GM12878 (cell line): ENCODE results near the gene TATDN3. TPM values are rescaled to one million over a fixed set of nuclear protein-coding genes. Genes with fewer than 3 reads are reported as not detected.

Experiments
- ATAC-seq: fragments of 200-7000 bp; cut with Tn5 transposase; 3 replicates; pipeline ENCODE4 v1.9.1; 2020; ENCODE audit warnings: mild to moderate bottlenecking, moderate library complexity
- BruUV-seq: library from RNA; stranded (reverse); fragments of 400-500 nt; replicated peaks from 2 replicates; lab custom pipeline; 2021; lab: Mats Ljungman, UMichigan
- CTCF ChIA-PET: fragments of 300-600 bp; sonication (Branson Sonifier 250); formaldehyde crosslinking; extraction: SDS; loops from one replicate; lab custom pipeline; 2021; ENCODE audit warnings: inconsistent platforms; lab: Yijun Ruan, JAX
- POLR2A ChIA-PET: fragments of 350-600 bp; formaldehyde crosslinking; extraction: SDS; loops from one replicate; lab custom pipeline; 2021; ENCODE audit warnings: inconsistent platforms; lab: Charles Lee
- RAD21 ChIA-PET: fragments of 300-600 bp; sonication (Branson Sonifier 250); formaldehyde crosslinking; loops from one replicate; lab custom pipeline; 2023; ENCODE audit warnings: antibody characterized with exemption; ENCODE audit not compliant: unreplicated experiment; lab: Charles Lee
- SMC1A ChIA-PET: fragments of 300-600 bp; sonication (Branson Sonifier 250); formaldehyde crosslinking; loops from one replicate; lab custom pipeline; 2023; ENCODE audit not compliant: unreplicated experiment, uncharacterized antibody; lab: Charles Lee
- DNase-seq: peaks from one replicate; pipeline ENCODE4 v3.0.0-alpha.2; 2011; ENCODE audit warnings: low read depth, low spot score
- FAIRE-seq: peaks from 3 replicates; lab custom pipeline; 2011; peaks lifted over from hg19 to GRCh38; lab: Jason Lieb, UNC
- H2AFZ ChIP-seq: 2 replicates; pipeline ENCODE4 v1.6.0; 2011; ENCODE audit warnings: low read depth, low read length, control low read depth; ENCODE audit not compliant: control insufficient read depth
- H3K27ac ChIP-seq: 2 replicates; pipeline ENCODE4 v1.5.1; 2011; ENCODE audit warnings: control low read depth; ENCODE audit not compliant: control insufficient read depth, insufficient read depth
- H3K27me3 ChIP-seq, 2 experiments: replicated peaks in 1 of 2; 2 replicates each; pipeline versions ENCODE4 v1.6.0 to v1.6.1; 2011; ENCODE audit warnings: low read length in 1 of 2; ENCODE audit not compliant: control insufficient read depth in 2 of 2, insufficient read depth in 2 of 2
- H3K36me3 ChIP-seq, 2 experiments: 2 replicates each; pipeline ENCODE4 v1.5.1; 2011; ENCODE audit warnings: low read length in 1 of 2; ENCODE audit not compliant: control insufficient read depth in 2 of 2, insufficient read depth in 2 of 2
- H3K4me1 ChIP-seq: 2 replicates; pipeline ENCODE4 v1.6.1; 2011; ENCODE audit warnings: mild to moderate bottlenecking, low read length, moderate library complexity, mixed read lengths; ENCODE audit not compliant: control insufficient read depth, insufficient read depth
- H3K4me2 ChIP-seq: 2 replicates; pipeline ENCODE4 v1.6.0; 2011; ENCODE audit warnings: control low read depth; ENCODE audit not compliant: control insufficient read depth, insufficient read depth
- H3K4me3 ChIP-seq: fragments of 200-600 bp; sonication (generic); 2 replicates; pipeline ENCODE4 v1.5.1; 2016
- H3K79me2 ChIP-seq: 2 replicates; pipeline ENCODE4 v1.6.0; 2011; ENCODE audit warnings: low read length; ENCODE audit not compliant: control insufficient read depth, insufficient read depth
- H3K9ac ChIP-seq: 2 replicates; pipeline ENCODE4 v1.8.0; 2011; ENCODE audit warnings: low read length, control low read depth, mixed read lengths; ENCODE audit not compliant: control insufficient read depth, insufficient read depth
- H3K9me3 ChIP-seq: replicated peaks from 3 replicates; pipeline ENCODE4 v1.5.1; 2011; ENCODE audit warnings: mild to moderate bottlenecking, low read length; ENCODE audit not compliant: control insufficient read depth, insufficient read depth
- H4K20me1 ChIP-seq: 2 replicates; pipeline ENCODE4 v1.6.0; 2011; ENCODE audit not compliant: control insufficient read depth, insufficient read depth
- FOS ChIP-seq: IDR thresholded peaks from 3 replicates; pipeline ENCODE4 v1.6.1; 2011; ENCODE audit warnings: borderline replicate concordance; ENCODE audit not compliant: insufficient read length; ENCODE audit errors: extremely low read depth
- MYC ChIP-seq: IDR thresholded peaks from 2 replicates; pipeline ENCODE4 v1.6.1; 2011; ENCODE audit warnings: mild to moderate bottlenecking, low read length, moderate library complexity, inconsistent platforms; ENCODE audit not compliant: insufficient read depth, insufficient replicate concordance, insufficient read length, severe bottlenecking
- NKRF ChIP-seq: fragments of 450-650 bp; conservative IDR thresholded peaks from 2 replicates; pipeline ENCODE4 v1.6.1; 2017; ENCODE audit warnings: mild to moderate bottlenecking, moderate library complexity
- PRDM15 ChIP-seq: fragments of 450-650 bp; formaldehyde crosslinking; IDR thresholded peaks from 2 replicates; pipeline ENCODE4 v1.4.0; 2020; ENCODE audit warnings: mild to moderate bottlenecking, moderate library complexity
- RBBP5 ChIP-seq: fragments of 200-600 bp; sonication (generic); conservative IDR thresholded peaks from 2 replicates; pipeline ENCODE4 v1.6.1; 2016
- SUPT20H ChIP-seq: IDR thresholded peaks from 2 replicates; pipeline ENCODE4 v1.6.1; 2011; ENCODE audit warnings: low read depth, mild to moderate bottlenecking, low read length, moderate library complexity, borderline replicate concordance; ENCODE audit not compliant: control insufficient read depth
- SUZ12 ChIP-seq: fragments of 200-600 bp; sonication (generic); IDR thresholded peaks from one replicate; pipeline ENCODE4 v1.6.1; 2018; ENCODE audit warnings: antibody characterized with exemption, mild to moderate bottlenecking; ENCODE audit not compliant: unreplicated experiment
- WGBS: methylation state at CpG from one replicate; pipeline ENCODE4 v1.1.6; 2016; ENCODE audit warnings: low lambda C conversion rate; ENCODE audit not compliant: insufficient replicate concordance, insufficient coverage; ENCODE audit errors: missing lambda C conversion rate; 5-methylcytosine and 5-hydroxymethylcytosine counted together
- in situ Hi-C: fragments of 300-500 bp; cut with MboI; formaldehyde crosslinking; loops from 9 replicates; pipeline ENCODE4 v1.14.3; 2018; ENCODE audit warnings: mixed read lengths
- intact Hi-C: fragments of 100-400 bp; cut with micrococcal nuclease; formaldehyde crosslinking; loops from one replicate; pipeline ENCODE4 v1.14.2; 2022; ENCODE audit not compliant: unreplicated experiment
- polyA plus RNA-seq, 11 experiments: library from polyadenylated mRNA; depleted of rRNA in 4 of 11; unstranded in 6 of 11; stranded (reverse) in 5 of 11; fragments of >200 nt; fragmentation: Nextera tagmentation in 4 of 11; fragmentation: Illumina TruSeq in 1 of 11; extraction: Ambion mirVana in 4 of 11; extraction: Trizol in 1 of 11; gene quantifications; 1 replicate in 1 of 11; 2 replicates in 10 of 11; pipeline versions ENCODE4 v1.2.1 to v1.2.3, GENCODE V29; 2011 to 2016; ENCODE audit warnings: inconsistent platforms in 2 of 11, missing spikeins in 2 of 11, low read depth in 1 of 11
- total RNA-seq, 4 experiments: library from RNA; depleted of rRNA in 3 of 4; stranded (reverse); fragments of >200 nt in 3 of 4; fragmentation: Illumina TruSeq in 1 of 4; extraction: Trizol in 1 of 4; gene quantifications; 2 replicates each; pipeline versions ENCODE4 v1.2.1 to v1.2.3, GENCODE V29; 2013 to 2021
- TF ChIP-seq, protein P1 (sequence below): fragments of 450-650 bp; formaldehyde crosslinking; IDR thresholded peaks from 2 replicates; pipeline ENCODE4 v1.5.0; 2022; ENCODE audit warnings: mild to moderate bottlenecking, missing genetic modification characterization

TATDN3 gene
- total and polyA plus RNA-seq, 10 of the 15 experiments (the other 5 are each of a cell fraction or from before 2014, with no cell fraction given) = 15.5 to 40.0 (median 22.7) TPM

GRCh38 chr1:212775241-212775640 lies 16.5 kb upstream of the TATDN3 start (continued):
- TF ChIP-seq PRDM15 (no peak), FOS (no peak), SUZ12 (no peak), RBBP5 (no peak)

DNA sequence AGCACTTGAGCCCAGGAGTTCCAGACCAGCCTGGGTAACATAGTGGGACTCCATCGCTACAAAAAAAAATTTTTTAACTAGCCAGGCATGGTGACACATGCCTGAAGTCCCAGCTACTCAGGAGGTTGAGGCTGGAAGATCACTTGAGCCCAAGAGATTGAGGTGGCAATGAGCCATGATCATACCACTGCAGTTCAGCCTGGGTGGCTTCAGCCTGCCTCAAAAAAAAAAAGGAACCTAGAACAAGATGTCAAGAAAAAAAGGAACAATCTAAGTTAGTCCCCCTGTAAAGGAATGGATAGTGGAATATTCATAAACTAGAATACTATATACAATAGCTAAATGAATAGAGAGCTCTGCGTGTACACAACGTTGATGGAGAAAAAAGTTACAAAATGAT lies 14.5 kb upstream of the TATDN3 start:
- intact Hi-C loops (no loop called here), in situ Hi-C loops (no loop called here)
- H2AFZ ChIP-seq = no peak overlapping the region
- BruUV-seq = no TSS peak
- ATAC-seq (no peak), FAIRE-seq (peak; percentile 62), DNase-seq (no peak)
- H3K27ac ChIP-seq = no peak overlapping the region
- no peaks in the 10 kb centered on the region; a peak in 1 of 4 replicates for H3K36me3 ChIP-seq
- H3K4me1 ChIP-seq = peaks cover 10% of the 10 kb centered on the region; the same call in 1 of the 2 replicates
- ChIA-PET POLR2A (interaction anchor here (1.0 kb wide), 1 partner anchor 9 kb away, joined by 3 read pairs; no protein-coding TSS in a partner anchor), RAD21 (interaction anchor here (0.9 to 1.7 kb wide), 9 partner anchors 14 to 321 kb away, joined by 3 to 6 read pairs (median 3); partner anchors contain the start of gene NSL1), CTCF (interaction anchor here (0.6 to 2.9 kb wide), 15 partner anchors 13 to 321 kb away, joined by 3 to 23 read pairs (median 4); no protein-coding TSS in a partner anchor), SMC1A (interaction anchor here (0.7 to 2.1 kb wide), 15 partner anchors 8 to 321 kb away, joined by 3 to 11 read pairs (median 4); no protein-coding TSS in a partner anchor)
- H3K4me3 ChIP-seq = no peak overlapping the region
- no peaks in the 10 kb centered on the region for H3K27me3 ChIP-seq
- TF ChIP-seq NKRF (no peak), MYC (no peak), FOS (no peak), SUPT20H (no peak)
- TF ChIP-seq, protein P1, sequence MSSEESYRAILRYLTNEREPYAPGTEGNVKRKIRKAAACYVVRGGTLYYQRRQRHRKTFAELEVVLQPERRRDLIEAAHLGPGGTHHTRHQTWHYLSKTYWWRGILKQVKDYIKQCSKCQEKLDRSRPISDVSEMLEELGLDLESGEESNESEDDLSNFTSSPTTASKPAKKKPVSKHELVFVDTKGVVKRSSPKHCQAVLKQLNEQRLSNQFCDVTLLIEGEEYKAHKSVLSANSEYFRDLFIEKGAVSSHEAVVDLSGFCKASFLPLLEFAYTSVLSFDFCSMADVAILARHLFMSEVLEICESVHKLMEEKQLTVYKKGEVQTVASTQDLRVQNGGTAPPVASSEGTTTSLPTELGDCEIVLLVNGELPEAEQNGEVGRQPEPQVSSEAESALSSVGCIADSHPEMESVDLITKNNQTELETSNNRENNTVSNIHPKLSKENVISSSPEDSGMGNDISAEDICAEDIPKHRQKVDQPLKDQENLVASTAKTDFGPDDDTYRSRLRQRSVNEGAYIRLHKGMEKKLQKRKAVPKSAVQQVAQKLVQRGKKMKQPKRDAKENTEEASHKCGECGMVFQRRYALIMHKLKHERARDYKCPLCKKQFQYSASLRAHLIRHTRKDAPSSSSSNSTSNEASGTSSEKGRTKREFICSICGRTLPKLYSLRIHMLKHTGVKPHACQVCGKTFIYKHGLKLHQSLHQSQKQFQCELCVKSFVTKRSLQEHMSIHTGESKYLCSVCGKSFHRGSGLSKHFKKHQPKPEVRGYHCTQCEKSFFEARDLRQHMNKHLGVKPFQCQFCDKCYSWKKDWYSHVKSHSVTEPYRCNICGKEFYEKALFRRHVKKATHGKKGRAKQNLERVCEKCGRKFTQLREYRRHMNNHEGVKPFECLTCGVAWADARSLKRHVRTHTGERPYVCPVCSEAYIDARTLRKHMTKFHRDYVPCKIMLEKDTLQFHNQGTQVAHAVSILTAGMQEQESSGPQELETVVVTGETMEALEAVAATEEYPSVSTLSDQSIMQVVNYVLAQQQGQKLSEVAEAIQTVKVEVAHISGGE (CRISPR knock-in tag) = no peak
- H3K4me2 ChIP-seq = no peak overlapping the region
- H3K9me3 ChIP-seq = no peaks in the 10 kb centered on the region; the same call in 2 of the 3 replicates
- H3K9ac ChIP-seq = no peak overlapping the region
- no peaks in the 10 kb centered on the region for H4K20me1 ChIP-seq
- H3K79me2 ChIP-seq = no peaks in the 10 kb centered on the region
- 97% methylated on average over 3 of the region's 3 CpGs for WGBS
